RWPE1 (cell line): ENCODE results near the gene PDCD6IP.

Experiments used
- CTCF ChIA-PET: fragments of 350-600 bp; sonication (Branson Sonifier 250); formaldehyde crosslinking; extraction: SDS; loops from one replicate; lab custom pipeline; 2021; lab: Yijun Ruan, JAX
- POLR2A ChIA-PET: fragments of 400-600 bp; formaldehyde crosslinking; extraction: SDS; loops from one replicate; lab custom pipeline; 2020; ENCODE audit warnings: antibody characterized with exemption; ENCODE audit not compliant: low non-redundant PET; lab: Yijun Ruan, JAX
- DNase-seq: peaks from one replicate; pipeline ENCODE4 v3.0.0; 2012; ENCODE audit warnings: low spot score
- H3K27ac ChIP-seq: fragments of 450-650 bp; 2 replicates; pipeline ENCODE4 v1.5.1; 2017
- CTCF ChIP-seq: fragments of 450-650 bp; conservative IDR thresholded peaks from 2 replicates; pipeline ENCODE4 v1.5.1; 2017; ENCODE audit warnings: low read depth, mild to moderate bottlenecking

PDCD6IP gene

GRCh38 chr3:33904730-33905129 lies 106.3 kb downstream of the PDCD6IP start:
- POLR2A ChIA-PET = no interaction called here

GRCh38 chr3:33908250-33908851 lies 109.9 kb downstream of the PDCD6IP start:
- no peak for TF ChIP-seq CTCF
- H3K27ac ChIP-seq = no peak overlapping the region
- DNase-seq = no peak
- ChIA-PET CTCF (no interaction called here), POLR2A (no interaction called here)

More at GRCh38 chr3:33904730-33905129, 106.3 kb downstream of the PDCD6IP start:
- no peak for DNase-seq
- no peak for TF ChIP-seq CTCF
- H3K27ac ChIP-seq = no peak overlapping the region
- CTCF ChIA-PET = no interaction called here

GRCh38 chr3:33909547-33909946 lies 111.1 kb downstream of the PDCD6IP start:
- no peak for TF ChIP-seq CTCF
- DNase-seq = no peak
- ChIA-PET POLR2A (no interaction called here), CTCF (no interaction called here)
- H3K27ac ChIP-seq = no peak overlapping the region

GRCh38 chr3:33910031-33910430 lies 111.6 kb downstream of the PDCD6IP start:
- ChIA-PET POLR2A (no interaction called here), CTCF (no interaction called here)

GRCh38 chr3:33911525-33912322 lies 113.3 kb downstream of the PDCD6IP start:
- H3K27ac ChIP-seq = no peak overlapping the region

More at GRCh38 chr3:33910031-33910430, 111.6 kb downstream of the PDCD6IP start:
- DNase-seq = no peak
- TF ChIP-seq CTCF = no peak
- H3K27ac ChIP-seq = no peak overlapping the region

More at GRCh38 chr3:33911525-33912322, 113.3 kb downstream of the PDCD6IP start:
- POLR2A ChIA-PET = no interaction called here
- DNase-seq = peak; percentile 33
- CTCF ChIA-PET = interaction anchor here (0.6 kb wide), 1 partner anchor 753 kb away, joined by 3 read pairs; no protein-coding TSS in a partner anchor
- TF ChIP-seq CTCF = no peak
